HUES64 (cell line): Measurements from ENCODE around the gene SRRM5. TPM values are rescaled to one million over a fixed set of nuclear protein-coding genes. Genes with fewer than 3 reads are reported as not detected.

Source experiments
- H3K27ac ChIP-seq: 2 replicates; pipeline ENCODE4 v1.7.0; 2013; ENCODE audit warnings: low read depth, low read length, inconsistent platforms
- H3K27me3 ChIP-seq: 2 replicates; pipeline ENCODE4 v1.6.1; 2013; ENCODE audit warnings: mild to moderate bottlenecking, low read length; ENCODE audit not compliant: insufficient read depth
- H3K36me3 ChIP-seq: 2 replicates; pipeline ENCODE4 v1.6.1; 2013; ENCODE audit warnings: mild to moderate bottlenecking, low read length; ENCODE audit not compliant: insufficient read depth
- H3K4me1 ChIP-seq: 2 replicates; pipeline ENCODE4 v1.6.1; 2013; ENCODE audit warnings: mild to moderate bottlenecking, low read length, moderate library complexity; ENCODE audit not compliant: insufficient read depth
- H3K4me3 ChIP-seq: 2 replicates; pipeline ENCODE4 v1.5.1; 2013; ENCODE audit warnings: mild to moderate bottlenecking, low read length, moderate library complexity
- H3K9ac ChIP-seq: 2 replicates; pipeline ENCODE4 v1.6.1; 2013; ENCODE audit warnings: mild to moderate bottlenecking, low read depth, low read length
- H3K9me3 ChIP-seq: 2 replicates; pipeline ENCODE4 v1.6.1; 2013; ENCODE audit warnings: low read depth, low read length; ENCODE audit not compliant: insufficient read depth
- WGBS: fragments of 150-250, 120-280 bp; methylation state at CpG from one replicate; pipeline ENCODE4 v1.1.7; 2013; ENCODE audit warnings: missing lambda C conversion rate; 5-methylcytosine and 5-hydroxymethylcytosine counted together
- polyA plus RNA-seq, 2 experiments: library from polyadenylated mRNA; stranded (reverse); fragments of 50-300 nt; gene quantifications; one replicate each; pipeline ENCODE4 v1.2.3, GENCODE V29; 2013

The SRRM5 gene, protein sequence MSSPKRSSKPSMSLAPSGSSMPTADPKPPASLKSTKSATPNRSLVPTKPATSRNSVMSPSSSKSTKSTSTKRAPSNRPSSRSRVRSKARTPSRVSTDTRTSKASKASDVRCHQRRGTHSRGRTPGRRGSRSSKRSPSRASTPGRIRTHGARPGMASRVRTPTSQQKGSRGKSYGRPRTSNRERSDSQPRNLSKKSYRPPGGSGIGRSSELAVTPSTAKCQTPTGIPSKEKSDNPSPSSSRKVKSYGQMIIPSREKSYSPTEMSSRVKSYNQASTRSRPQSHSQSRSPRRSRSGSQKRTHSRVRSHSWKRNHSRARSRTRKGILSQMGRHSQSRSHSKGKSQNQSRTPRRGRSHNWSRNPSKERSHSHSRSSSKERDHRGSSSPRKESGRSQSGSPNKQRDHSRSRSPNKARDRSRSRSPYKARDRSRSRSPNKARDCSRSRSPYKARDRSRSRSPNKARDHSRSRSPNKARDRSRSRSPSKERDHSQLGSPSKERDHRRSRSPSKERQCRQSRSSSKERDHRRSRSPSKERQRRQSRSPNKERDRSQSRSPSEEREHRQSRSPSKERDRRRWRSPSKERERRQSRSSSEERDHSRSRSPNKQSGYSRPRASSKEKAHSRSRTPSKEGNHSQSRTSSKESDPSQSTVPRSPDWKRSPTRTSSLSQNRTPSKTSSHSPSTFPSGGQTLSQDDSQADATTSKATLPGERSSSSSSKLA
- 0.10 TPM for polyA plus RNA-seq (2013, experiment 1 of 2)
- polyA plus RNA-seq (2013, experiment 2 of 2): not detected

DNA sequence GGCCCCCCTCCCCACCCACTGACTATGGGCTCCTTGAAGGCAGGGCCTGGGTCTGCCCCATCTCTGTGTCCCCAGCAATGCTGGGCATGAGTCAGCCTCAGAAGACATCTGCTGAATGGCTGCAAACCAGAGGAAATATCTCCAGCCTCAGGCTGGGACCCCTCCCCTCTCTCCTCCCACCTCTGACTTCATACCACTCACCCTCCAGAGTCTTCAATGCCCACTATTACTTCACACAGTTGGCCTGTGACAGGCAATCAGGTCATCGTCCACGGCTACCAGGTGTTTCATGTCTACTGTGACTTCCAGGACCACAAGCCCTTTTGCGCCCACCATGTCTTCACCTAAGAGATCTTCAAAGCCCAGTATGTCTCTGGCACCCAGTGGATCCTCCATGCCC lies at the start of gene SRRM5:
Gene SRRM5 (plus strand): TSS at position 301 of the 400 bp plus-strand sequence. CDS start 34 bp downstream, at position 335.
- WGBS: 96% methylated on average over 3 of the region's 3 CpGs
- Histone ChIP-seq H3K36me3 (peaks cover 18% of the 10 kb centered on the region), H3K4me3 (no peak within 1 kb of the TSS), H3K9ac (no peak within 1 kb of the TSS), H3K4me1 (no peaks in the 10 kb centered on the region), H3K27me3 (no peaks in the 10 kb centered on the region), H3K27ac (no peak within 1 kb of the TSS), H3K9me3 (no peaks in the 10 kb centered on the region)

DNA sequence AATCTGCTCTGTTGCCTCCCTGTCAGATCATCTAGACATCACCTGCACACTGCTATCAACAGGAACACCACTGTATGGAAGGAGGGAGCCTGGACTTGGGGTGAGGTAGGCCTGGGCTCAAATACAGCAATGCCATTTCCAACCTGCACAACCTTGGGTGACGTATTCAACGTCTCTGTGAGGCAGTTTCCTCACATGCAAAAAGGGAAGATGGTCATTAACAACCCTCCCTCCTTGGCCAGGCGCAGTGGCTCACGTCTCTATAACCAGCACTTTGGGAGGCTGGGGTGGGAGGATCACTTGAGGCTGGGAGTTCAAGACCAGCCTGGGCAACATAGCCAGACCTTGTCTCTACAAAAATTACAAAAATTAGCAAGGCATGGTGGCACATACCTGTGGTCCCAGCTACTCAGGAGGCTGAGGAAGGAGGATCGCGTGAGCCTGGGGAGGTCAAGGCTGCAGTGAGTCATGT lies 49.6 kb upstream of the SRRM5 start:
- H3K36me3 ChIP-seq: peaks cover 28% of the 10 kb centered on the region; the same call in 1 of the 2 replicates
- H3K4me1 ChIP-seq: no peaks in the 10 kb centered on the region
- WGBS: 97% methylated on average over 6 of the region's 6 CpGs
- no peaks in the 10 kb centered on the region for H3K27me3 ChIP-seq
- H3K9me3 ChIP-seq: no peaks in the 10 kb centered on the region
- no peak overlapping the region for H3K9ac ChIP-seq
- no peak overlapping the region for H3K4me3 ChIP-seq
- H3K27ac ChIP-seq: no peak overlapping the region

DNA sequence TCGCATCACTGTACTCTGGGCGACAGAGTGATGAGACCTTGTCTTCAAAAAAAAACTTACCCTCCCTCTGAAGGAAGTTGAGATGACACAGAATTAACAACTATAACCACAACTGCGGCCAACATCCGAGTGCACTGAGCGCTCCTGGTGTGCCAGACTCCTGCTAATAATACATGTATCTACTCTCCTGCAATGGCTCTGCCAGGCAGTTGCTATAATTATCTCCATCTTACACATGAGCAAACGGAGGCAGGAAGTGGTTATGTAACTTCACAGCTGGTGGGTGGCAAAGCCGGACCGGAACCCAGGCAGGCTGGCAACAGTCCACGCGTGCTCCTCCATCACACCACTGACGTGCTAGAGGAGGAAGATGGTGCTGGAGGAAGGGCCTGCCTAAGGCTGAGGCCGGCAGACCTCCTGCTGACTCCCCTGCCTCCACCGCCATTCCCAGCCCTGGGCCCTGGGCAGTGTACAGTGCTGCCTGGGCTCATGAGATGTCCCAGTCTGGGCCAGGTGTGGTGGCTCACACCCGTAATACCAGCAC lies 49.1 kb upstream of the SRRM5 start:
- Histone ChIP-seq H3K36me3 (peaks cover 27% of the 10 kb centered on the region; the same call in 1 of the 2 replicates), H3K9me3 (no peaks in the 10 kb centered on the region), H3K9ac (no peak overlapping the region), H3K4me3 (no peak overlapping the region), H3K27me3 (no peaks in the 10 kb centered on the region), H3K27ac (no peak overlapping the region), H3K4me1 (no peaks in the 10 kb centered on the region)
- 96% methylated on average over 14 of the region's 14 CpGs for WGBS

DNA sequence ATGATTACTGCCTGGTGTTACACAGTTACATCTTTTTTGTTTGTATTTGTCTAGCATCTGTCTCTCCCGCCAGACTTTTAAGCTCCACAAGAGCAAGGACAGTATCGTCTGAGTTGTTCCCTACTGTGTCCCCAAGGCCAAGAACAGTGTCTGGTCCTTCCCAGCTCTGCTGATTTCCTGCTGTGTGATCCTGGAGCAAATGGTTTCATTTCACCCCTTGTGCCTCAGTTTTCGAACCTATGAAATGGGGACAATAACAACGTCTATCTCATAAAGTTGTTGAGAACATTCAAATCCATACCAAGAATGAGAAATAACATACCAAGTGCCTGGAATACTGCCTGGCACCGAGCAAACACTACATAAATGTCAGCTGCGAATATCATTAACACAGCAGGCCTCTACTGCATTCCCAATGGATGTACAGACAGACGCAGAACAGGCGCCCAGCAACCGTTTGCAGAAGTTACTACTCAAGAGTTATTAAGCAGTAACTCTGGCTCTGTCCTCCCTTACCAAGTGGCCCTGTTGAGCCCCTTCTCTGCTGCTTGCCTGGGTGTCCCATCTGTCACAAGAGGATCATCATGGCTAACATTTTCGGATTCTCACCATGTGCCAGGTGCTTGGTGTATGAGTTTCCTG lies 48.0 kb upstream of the SRRM5 start:
- Histone ChIP-seq H3K9me3 (no peaks in the 10 kb centered on the region), H3K36me3 (peaks cover 20% of the 10 kb centered on the region; the same call in 1 of the 2 replicates), H3K27ac (no peak overlapping the region), H3K27me3 (no peaks in the 10 kb centered on the region), H3K4me3 (no peak overlapping the region), H3K4me1 (no peaks in the 10 kb centered on the region), H3K9ac (no peak overlapping the region)
- WGBS: 84% methylated on average over 10 of the region's 10 CpGs

DNA sequence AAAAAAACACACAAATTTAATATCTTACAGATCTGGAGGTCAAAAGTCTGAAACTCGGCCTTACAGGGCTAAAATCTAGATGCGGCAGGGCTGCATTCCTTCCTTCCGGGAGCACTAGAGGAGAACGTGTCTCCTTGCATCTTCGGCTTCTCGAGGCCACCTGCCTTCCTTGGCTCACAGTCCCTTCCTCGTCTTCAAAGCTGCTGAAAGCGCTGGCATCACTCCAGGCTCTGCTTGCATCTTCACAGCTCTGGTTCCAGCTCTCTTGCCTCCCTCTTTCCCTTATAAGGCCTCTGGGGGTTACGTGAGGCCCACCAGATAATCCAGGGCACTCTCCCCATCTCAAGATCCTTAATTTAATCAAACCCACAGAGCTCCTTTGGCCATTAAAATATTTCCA lies 47.1 kb upstream of the SRRM5 start:
- Histone ChIP-seq H3K4me1 (no peaks in the 10 kb centered on the region), H3K4me3 (no peak overlapping the region), H3K27me3 (no peaks in the 10 kb centered on the region), H3K27ac (no peak overlapping the region), H3K9me3 (no peaks in the 10 kb centered on the region), H3K36me3 (peaks cover 16% of the 10 kb centered on the region; the same call in 1 of the 2 replicates), H3K9ac (no peak overlapping the region)
- WGBS: 94% methylated on average over 9 of the region's 9 CpGs

DNA sequence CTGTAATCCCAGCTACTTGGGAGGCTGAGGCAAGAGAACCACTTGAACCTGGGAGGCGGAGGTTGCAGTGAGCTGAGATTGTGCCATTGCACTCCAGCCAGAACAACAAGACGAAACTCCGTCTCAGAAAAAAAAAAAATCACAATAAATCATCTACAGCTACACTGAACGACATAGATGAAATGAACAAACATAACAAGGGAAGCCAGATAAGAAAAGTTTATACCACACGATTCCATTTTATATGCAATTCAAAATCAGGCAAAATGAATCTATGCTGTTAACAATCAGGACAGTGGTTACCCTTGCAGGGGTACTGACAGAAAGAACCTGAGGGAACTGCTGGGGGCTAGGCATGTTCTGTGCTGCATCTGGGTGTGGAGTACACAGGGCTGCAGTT lies 42.2 kb upstream of the SRRM5 start:
- Histone ChIP-seq H3K36me3 (peaks cover 23% of the 10 kb centered on the region; the same call in 1 of the 2 replicates), H3K27ac (no peak overlapping the region), H3K9ac (no peak overlapping the region), H3K27me3 (no peaks in the 10 kb centered on the region), H3K9me3 (no peaks in the 10 kb centered on the region), H3K4me3 (no peak overlapping the region), H3K4me1 (0 out of 2 replicates have a peak, but pooled peaks cover 3% of the 10 kb centered on the region)
- 97% methylated on average over 5 of the region's 5 CpGs for WGBS

DNA sequence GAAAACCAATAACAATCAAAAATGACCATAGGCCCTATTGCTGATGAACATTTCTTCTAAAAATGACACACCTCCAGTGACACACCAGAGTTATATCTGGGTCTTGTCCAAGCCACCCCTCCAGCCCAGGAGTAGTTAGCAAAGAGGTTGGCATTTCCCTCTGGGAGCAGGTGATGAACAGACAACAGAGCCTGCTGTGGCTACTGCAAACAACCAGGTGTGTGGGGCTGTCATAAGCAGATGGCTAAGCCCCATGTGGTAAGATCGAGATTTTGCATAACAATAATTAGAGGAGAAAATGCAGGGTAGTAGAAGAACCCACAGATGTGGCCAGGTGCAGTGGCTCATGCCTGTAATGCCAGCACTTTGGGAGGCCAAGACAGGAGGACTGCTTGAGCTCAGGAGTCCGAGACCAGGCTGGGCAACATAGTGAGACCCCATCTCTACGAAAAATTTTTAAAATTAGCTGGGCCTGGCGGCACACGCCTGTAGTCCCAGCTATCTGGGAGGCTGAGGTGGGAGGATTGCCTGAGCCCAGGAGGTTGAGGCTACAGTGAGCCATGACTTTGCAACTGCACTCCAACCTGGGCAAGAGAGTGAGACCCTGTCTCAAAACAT lies 41.6 kb upstream of the SRRM5 start:
- Histone ChIP-seq H3K27me3 (no peaks in the 10 kb centered on the region), H3K4me1 (0 out of 2 replicates have a peak, but pooled peaks cover 4% of the 10 kb centered on the region), H3K27ac (no peak overlapping the region), H3K9ac (no peak overlapping the region), H3K9me3 (no peaks in the 10 kb centered on the region), H3K36me3 (peaks cover 23% of the 10 kb centered on the region; the same call in 1 of the 2 replicates), H3K4me3 (no peak overlapping the region)
- WGBS: 95% methylated on average over 5 of the region's 5 CpGs

DNA sequence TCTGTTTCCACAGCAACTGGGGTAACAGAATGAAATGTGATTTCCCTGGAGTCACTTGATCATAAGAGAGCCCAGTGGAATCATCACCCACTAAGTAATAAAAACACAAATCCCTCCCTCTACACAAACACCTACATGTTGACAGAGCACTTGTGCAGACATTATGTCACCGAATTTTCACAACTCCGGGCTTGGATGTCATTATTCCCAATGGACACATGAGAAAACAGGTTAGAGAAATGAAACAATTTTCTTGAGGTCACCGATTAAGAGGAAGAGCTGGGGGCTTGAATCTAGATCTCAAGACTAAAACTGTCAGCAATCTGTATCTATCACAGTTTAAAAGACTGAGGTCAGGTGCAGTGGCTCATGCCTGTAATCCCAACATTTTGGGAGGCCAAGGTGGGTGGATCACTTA lies 39.7 kb upstream of the SRRM5 start:
- peaks cover 23% of the 10 kb centered on the region; the same call in 1 of the 2 replicates for H3K36me3 ChIP-seq
- H3K9me3 ChIP-seq: no peaks in the 10 kb centered on the region
- H3K4me3 ChIP-seq: no peak overlapping the region
- H3K9ac ChIP-seq: no peak overlapping the region
- no peaks in the 10 kb centered on the region for H3K27me3 ChIP-seq
- WGBS: 96% methylated on average over 3 of the region's 3 CpGs
- no peak overlapping the region for H3K27ac ChIP-seq
- H3K4me1 ChIP-seq: peaks cover 10% of the 10 kb centered on the region; the same call in 1 of the 2 replicates

DNA sequence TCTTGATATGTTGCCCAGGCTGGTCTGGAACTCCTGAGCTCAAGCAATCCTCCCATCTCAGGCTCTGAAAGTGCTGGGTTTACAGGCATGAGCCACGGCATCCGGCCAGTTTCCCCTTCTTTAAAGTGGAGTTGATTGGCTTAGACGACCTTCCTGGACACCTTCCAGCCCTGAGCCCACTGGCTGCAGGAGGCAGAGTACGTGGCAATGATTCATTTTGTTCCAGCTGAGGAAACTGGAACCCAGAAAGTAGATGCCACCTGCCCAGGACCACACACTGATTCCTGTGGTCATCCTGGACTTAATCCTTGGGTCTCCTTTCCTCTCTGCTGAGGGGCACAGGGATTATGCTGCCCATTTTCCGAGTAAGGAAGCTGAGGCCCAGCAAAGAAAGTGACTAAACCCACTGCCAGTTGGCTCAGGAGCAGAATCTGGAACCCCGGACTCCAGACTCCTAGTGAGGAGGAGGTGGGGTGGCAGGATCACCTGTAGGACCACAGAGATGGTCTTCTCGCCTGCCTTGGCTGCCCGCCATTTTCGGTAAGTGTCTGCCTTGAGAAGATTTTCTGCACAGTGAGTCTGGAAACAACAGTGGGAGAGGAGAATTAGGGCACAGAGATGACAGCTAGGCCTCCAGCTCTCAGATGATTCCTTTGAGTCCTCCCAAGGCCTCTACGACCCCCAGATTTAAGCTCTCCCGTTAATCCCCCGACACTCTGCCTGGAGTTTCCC lies 37.3 kb upstream of the SRRM5 start:
- Histone ChIP-seq H3K9ac (peak overlapping the region; percentile 87), H3K27me3 (no peaks in the 10 kb centered on the region), H3K4me1 (peaks cover 10% of the 10 kb centered on the region; the same call in 1 of the 2 replicates), H3K27ac (peak overlapping the region; percentile 72), H3K36me3 (peaks cover 23% of the 10 kb centered on the region; the same call in 1 of the 2 replicates), H3K4me3 (peak overlapping the region; percentile 90), H3K9me3 (no peaks in the 10 kb centered on the region)
- 64% methylated on average over 12 of the region's 12 CpGs for WGBS
